Measurements from ENCODE around the gene MS4A12.
"Not testable (repeated sequence)": the region's sequence is repeated elsewhere in the genome, so short reads cannot be mapped to it uniquely, and the experiment has no call there.

Gene MS4A12

DNA sequence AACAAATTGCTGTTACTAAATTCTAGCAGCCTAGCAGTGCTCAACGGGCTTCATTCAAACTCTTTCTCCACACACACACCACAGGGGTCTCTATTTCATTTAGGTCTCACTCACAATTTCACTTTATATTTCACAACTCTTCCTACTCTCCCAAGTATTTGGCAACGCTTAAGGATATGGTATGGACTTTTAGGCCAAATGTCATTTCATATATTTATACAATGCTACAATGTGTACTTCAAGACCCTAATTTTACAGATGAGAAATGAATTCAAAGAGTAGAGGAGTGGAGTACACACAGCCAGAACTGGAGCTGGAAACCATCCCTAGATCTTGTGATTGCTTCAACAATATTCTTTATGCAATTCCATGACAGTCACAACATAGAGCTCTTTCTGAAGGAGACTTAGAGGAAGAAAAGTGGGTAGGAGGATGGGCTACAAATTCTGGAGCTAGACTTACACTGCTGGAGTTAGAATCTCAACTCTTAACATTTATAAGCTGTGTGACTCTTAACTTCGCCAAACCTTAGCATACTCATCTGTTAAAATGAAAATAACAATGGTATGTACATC is 20.2 kb downstream of the MS4A12 start:
- DNase-seq (ENCODE audit: low read depth): no peak

DNA sequence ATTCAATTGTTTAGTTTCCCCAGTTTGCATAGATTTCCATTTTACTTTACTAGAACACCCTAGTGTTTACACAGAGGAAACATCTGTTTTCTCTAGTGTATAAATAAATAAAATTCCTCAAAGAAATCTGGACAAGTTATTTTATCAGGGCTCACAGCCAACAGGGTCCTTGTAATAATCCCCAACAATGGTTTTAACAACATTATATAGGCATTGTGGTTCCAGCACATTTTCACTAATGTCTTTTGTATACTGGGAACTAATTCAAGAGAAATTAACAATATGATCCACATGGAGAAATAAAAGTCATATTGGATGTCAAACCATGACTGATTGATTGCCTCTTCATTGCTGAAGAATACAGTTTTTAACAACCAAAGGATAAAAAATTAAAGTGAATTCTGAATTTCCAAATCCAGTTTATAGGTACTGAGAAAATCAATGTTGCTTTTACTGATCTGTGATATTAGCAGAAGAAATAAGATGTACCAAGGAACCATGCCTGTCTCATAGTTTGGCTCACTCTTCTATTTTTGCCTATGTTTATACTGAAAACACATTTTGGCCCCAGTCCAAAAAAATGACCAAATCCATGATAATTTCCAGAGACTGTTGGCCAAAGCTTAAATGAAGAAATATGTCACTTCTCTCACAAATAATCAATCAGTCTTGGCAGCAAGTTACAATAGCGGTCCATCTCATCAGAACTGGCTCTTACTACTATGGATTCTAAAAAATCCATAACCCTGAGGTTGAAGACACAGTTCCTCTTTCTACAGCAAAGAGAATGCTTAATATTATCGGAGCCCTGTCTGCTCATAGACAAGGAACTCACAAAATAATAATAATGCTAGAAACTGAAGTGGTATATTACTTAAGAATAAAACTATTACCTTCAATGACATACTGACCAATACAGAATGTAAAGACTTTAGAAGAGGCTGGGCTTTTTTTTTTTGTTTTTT is 21.2 kb downstream of the MS4A12 start:
- no peak for DNase-seq (ENCODE audit: low read depth)

DNA sequence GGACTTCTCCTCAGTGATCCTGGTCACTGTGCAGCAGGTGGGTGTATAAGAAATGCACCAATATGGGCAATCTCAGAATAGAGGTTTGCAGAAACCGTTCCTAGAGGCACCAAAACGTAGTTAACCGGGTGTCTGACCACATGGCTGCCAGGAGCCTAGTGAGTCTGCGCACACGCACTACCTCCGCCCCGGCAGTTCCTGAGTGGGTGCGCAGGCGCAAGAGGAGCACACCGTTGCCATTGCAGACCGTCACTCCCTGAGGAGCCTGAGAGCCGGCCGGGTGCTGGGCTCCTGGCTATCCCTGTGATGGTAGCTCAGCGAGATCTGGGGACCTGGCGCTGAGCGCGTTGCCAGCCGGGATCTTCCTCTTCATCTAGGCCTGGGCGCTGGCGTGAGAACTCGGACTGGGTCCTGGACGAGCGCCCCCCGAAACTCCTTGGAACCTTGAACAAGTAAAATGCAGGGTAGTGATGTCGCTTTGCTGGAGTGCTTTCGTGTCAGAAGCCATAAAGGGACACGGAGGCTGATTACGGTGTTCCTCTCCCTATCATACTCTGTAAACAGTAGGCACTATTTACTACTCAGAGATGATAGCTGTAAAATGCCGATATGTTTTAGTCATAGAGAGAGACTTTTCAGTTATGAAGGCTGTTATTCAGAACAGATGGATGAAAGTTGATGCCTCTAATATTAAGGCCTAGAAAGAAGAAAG is 22.7 kb downstream of the MS4A12 start, which contains the start of gene MS4A13:
TSS of gene MS4A13 (plus strand) at position 249 of the 712 bp plus-strand sequence. CDS start 2,692 bp downstream, outside the sequence.
- no peak for DNase-seq (ENCODE audit: low read depth)

DNA sequence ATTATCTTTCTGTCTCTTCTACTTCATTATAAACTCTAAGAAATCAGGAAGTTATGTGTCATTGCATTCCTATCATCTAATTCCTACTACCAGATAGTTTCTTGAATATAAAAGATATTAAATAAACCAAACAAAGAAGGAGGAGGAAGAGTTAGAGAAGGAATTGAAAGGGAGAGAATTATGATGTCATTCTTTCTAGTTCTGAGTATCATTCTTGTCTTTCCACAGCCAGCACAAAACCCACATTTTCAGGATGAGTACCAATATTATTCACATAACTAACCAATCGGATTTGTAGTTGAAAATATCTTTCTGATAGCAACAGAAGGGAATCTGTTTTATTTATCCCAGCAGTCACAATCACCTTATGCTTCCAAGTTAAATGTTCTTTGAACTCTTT is 35.9 kb downstream of the MS4A12 start:
- no peak for DNase-seq (ENCODE audit: low read depth)

DNA sequence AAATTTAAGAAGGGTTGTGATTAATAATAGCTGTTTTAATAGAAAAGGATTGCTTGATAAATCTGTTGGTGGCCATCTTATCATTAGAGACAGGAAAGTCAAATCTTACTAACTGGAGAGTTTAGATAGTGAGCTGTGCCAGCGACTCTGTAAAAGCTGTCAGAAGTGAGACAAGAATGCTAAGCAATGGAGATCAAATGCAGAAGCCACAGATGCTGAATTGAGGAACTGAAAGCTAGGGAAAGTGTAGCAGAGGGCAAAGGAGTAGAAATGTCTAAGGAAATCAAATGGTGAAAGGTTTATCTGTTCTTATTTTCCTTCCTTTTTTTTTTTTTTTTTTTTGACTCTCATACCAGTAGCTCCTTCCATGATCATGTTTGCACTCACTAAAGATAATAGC is 36.4 kb downstream of the MS4A12 start:
- DNase-seq (ENCODE audit: low read depth): no peak

DNA sequence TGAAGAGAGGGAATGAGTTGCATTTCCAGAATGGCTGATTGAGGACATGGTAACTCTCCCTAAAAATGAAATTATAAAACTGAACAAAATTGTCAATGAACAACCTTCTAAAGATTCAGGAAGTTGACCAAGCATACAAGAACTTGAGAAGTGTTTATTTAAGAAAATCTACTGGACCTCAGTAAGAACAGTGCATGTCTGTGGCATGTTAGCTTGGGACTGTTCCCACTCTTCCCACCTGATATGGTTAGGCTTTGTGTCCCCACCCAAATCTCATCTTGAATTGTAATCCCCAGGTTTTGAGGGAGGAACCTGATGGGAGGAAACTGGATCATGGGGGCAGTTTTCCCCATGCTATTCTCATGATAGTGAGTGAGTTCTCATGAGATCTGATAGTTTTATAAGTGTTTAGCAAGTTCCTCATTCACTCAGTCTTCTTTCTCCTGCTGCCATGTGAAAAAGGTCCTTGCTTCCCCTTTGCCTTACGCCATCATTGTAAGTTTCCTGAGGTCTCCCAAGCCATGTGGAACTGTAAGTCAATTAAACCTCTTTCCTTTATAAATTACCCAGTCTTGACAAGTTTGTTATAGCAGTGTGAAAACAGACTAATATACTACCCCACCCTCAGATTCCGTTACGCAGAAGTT is 38.0 kb downstream of the MS4A12 start:
- DNase-seq (ENCODE audit: low read depth): no peak

DNA sequence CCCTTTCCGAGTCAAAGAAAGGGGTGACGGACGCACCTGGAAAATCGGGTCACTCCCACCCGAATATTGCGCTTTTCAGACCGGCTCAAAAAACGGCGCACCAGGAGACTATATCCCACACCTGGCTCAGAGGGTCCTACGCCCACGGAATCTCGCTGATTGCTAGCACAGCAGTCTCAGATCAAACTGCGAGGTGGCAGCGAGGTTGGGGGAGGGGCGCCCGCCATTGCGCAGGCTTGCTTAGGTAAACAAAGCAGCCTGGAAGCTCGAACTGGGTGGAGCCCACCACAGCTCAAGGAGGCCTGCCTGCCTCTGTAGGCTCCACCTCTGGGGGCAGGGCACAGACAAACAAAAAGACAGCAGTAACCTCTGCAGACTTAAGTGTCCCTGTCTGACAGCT is 39.8 kb downstream of the MS4A12 start:
- not testable (repeated sequence) for DNase-seq (ENCODE audit: low read depth)

DNA sequence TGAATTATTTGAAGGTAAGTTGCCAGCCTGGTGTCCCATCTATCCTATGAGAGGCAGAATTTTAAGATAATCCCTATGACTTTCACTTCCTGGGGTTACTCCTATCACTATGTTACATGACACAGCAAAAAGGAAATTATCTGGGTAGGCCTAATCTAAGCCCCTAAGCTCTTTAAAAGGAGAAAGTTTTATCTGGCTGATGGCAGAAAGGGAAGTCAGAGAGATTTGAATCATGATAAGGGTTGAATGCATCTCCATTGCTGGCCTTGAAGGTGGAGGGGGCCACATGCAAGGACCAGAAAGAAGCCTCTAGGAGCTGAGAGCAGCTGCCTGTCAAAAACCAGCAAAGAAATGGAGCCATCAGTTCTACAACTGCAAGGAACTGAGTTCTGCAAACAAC is 46.0 kb downstream of the MS4A12 start:
- not testable (repeated sequence) for DNase-seq (ENCODE audit: low read depth)

DNA sequence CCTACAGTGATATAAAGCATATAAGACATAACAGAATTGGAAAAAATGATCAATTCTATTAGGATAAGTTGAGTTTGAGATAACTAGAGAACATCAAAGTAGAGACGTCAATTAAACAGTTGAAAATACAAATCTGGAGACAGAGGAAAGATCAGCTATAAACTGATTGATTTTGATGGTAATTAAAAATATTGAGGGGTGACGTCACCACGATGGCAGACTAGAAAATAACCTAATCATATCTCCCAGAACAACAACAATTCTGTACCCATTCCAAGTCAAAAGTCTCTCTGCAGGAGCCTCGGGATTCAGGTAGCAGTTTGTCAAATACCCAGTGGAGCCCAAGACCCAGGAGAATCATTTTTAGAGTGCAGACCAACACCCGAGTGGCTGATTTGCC is 51.5 kb downstream of the MS4A12 start:
- DNase-seq (ENCODE audit: low read depth): no peak

Data from ELR (cell line).